ENCODE data around the gene NEURL3.
"Not testable (repeated sequence)": the region's sequence is repeated elsewhere in the genome, so short reads cannot be mapped to it uniquely, and the experiment has no call there.

Gene NEURL3, protein sequence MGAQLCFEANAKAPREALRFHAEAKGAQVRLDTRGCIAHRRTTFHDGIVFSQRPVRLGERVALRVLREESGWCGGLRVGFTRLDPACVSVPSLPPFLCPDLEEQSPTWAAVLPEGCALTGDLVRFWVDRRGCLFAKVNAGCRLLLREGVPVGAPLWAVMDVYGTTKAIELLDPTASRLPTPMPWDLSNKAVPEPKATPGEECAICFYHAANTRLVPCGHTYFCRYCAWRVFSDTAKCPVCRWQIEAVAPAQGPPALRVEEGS

GRCh38 chr2:96505231-96505889 is at the start of gene NEURL3:
Gene NEURL3 (minus strand): TSS chr2:96505357. CDS start chr2:96505286, 71 bp downstream.
- DNase-seq = no peak

- peak; percentile 60 for DNase-seq
These were observed 49.4 kb upstream of the NEURL3 start for GRCh38 chr2:96554293-96555145.

DNA sequence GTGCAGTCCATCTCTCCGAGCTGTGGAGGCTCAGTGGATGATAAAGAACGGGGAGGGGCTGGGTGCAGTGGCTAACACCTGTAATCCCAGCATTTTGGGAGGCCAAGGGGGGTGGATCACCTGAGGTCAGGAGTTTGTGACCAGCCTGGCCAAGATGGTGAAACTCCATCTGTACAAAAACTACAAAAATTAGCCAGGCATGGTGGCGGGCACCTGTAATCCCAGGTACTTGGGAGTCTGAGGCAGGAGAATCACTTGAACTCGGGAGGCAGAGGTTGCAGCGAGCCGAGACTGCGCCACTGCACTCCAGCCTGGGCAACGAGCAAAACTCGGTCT is 48.8 kb upstream of the NEURL3 start:
- not testable (repeated sequence) for DNase-seq

DNA sequence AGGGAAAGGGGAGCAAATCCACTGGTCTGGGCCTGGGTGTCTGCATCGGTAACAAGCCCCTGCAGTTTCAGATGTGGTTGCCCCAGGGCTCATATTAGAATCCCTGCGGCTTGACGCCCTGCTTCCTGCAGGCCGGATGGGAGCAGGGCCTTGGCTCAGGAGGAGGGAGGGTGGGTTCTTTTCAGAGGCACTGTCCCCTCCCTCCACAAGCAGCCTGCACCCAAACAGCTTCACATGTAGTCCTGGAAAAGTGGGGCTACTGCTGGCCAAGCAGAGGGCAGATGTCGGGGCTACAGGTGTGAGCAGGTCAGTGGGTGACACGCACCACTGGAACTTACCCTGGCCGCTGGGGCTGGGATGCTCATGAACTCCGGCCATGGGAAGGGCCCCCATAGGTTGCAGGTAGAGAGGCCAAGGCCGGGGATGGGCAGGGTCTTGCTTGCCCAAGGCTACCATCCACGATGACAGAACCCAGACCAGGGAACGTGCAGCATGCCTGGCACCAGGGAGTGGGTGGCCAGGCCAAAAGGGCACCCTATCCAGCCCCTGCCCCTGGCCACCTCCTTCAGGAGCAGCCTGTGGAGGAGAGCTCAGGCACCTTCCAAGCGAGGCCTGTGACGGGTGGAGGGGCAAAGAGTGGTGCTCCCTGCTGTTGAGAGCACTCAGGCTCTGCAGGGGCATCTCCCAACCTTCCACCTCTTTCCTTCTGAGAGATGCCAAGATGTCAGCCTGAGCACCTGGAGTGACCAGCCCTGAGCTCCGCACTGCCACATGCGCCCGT is 48.2 kb upstream of the NEURL3 start:
- DNase-seq = no peak

- no peak for DNase-seq
These were observed 47.4 kb upstream of the NEURL3 start for GRCh38 chr2:96552315-96553175.

GRCh38 chr2:96551605-96552314 is 46.6 kb upstream of the NEURL3 start:
- no peak for DNase-seq

DNA sequence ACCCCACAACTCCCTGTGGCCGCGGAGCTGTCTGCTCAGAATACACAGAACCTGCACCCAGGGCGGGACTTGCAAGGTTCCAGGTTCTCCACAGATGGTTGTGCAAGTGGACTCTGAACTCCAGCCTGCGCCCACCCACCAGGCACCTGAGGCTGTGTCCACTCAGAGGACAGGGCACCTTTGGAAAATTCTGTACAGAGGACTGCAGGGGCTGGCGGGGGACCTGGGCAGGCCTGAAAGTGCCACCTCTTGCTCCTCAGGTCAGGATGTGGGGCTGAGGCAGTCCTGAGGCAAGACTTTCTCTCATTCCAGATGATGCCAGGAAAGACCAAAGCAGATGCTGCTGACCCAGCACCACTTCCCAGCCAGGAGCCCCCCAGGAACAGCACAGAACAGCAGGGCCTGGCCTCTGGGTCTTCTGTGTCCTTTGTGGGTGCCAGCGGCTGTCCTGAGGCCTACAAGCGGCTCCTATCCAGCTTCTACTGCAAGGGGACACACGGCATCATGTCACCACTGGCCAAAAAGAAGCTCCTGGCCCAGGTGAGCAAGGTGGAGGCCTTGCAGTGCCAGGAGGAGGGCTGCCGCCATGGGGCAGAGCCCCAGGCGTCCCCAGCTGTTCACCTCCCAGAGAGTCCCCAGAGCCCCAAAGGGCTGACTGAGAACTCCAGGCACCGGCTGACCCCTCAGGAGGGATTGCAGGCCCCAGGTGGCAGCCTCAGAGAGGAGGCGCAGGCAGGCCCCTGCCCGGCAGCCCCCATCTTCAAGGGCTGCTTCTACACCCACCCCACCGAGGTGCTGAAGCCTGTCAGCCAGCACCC is 45.8 kb upstream of the NEURL3 start:
- DNase-seq = no peak

DNA sequence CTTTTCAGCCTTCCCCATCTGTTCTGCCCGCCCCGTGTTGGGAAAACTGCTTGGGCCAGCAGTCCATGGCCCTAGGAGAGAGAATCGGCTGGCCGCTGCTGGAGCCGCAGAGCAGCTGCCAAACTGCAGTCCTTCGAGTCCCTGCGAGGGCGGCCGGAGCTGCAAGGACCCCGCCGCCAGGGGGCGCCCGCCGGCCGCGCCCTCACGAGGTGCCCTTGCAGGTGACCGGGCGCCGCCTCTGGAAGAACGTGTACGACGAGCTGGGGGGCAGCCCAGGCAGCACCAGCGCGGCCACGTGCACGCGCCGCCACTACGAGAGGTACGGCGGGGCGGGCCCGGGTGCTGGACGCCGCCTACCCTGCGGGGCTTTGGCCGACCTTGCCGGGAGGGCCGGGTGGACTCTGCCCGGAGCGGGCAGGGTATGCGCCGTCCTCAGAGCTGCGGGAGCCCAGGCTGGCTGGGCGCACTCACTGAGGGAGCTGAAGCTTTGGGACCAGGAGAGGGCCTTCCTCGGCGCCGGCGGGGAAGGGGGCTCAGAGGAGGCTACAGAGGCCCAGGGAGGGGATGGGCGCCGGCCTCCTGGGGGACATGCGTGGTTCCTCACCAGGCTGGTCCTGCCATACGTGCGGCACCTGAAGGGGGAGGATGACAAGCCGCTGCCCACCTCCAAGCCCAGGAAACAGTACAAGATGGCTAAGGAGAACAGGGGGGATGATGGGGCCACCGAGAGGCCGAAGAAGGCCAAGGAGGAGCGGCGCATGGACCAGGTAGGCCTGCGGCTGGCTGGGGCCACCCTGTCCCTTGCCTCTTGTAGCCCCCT is 45.0 kb upstream of the NEURL3 start:
- DNase-seq = no peak

DNA sequence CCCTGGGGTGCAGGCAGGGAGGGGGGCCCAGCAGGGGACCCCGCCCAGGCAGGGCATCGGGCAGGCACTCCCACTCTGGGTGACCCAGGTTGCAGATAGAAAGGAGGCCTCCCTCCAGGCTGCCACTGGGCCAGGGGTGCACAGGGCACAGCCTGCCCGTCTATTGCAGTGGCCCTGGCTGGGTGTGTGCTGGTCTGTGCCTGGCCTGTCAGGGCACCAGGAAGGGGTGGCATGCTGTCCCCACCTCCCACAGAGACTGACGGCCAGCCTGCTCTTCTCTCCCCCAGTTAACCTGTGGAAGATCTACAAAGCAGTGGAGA is 44.3 kb upstream of the NEURL3 start:
- no peak for DNase-seq

- no peak for DNase-seq
These were observed 43.7 kb upstream of the NEURL3 start for GRCh38 chr2:96548558-96549465.

- DNase-seq = peak; percentile 61
These were observed 42.6 kb upstream of the NEURL3 start for GRCh38 chr2:96547731-96548171.

GRCh38 chr2:96547203-96547641 is 42.1 kb upstream of the NEURL3 start:
- DNase-seq = no peak

DNA sequence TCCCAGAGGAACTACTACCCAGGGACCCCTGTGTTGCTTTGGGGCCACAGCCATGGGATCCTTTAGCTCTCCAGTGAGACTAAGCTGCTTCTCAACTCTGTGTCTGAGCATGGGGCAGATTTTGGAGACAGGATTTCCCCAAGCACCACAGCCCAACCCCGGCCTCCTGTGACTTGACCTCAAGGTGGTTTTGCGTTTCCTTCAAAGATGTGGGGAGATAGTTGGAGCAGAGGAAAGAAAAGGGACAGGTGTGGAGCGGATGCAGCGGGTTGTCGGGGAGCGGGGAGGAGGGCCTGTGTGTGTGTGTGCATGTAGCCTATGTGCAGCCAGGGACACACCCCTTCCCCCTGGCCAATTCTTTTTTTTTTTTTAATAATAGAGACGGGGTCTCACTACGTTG is 41.6 kb upstream of the NEURL3 start:
- DNase-seq = no peak

DNA sequence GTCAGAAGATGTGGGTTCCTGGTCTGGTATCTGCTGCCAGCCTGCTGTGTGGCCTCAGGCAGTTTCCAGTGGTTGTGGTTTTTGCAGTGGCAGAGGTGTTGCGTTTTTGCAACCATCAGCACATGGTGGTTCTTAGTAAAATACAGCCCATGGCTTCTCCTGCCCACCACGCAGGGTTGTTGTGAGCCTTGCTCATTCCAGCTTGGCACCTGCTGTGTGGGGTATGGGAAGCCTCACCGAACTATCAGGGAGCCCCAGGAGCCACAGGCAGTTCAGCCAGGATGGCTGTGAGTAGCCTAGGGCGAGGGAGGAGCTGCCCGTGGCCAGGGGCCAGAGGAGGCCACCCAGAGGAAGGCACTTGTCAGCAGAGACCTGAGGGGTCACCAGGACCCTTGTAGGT is 41.2 kb upstream of the NEURL3 start:
- DNase-seq = no peak

GRCh38 chr2:96542357-96542977 is 37.3 kb upstream of the NEURL3 start:
- no peak for DNase-seq

DNA sequence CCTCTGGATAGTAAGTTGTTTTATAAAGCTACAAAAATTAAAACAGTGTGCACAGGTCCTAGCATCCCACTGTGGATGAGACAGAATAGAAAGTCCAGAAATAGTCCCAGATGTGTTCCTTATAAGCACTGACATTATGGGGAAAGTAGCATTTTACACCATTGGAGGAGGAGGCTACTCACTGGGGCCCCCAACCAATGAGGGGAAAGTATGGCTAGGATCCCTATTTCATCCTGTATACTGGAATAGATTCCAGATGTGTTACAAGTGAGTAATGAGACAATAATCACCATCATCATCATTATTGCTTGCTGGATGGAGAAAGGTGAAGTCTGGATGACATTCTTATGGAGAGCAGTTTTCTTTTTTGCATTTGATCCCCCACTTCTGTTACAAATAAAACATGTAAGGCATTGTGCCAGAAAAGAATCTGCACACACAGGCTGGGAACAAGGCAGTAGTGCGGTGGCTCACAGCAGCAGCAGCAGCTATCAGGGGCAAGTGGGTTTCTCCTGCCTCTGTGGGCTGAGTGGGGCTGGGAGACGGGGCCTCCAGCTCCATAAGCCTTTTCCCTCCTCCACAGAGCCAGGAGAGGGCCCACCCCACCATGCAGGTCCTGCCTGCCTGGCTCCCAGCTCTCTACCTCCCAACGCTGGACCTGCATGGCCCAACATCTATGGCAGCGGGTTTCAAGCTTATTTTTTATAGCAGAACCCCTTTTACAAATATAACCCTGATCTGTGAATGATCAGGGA is 36.4 kb upstream of the NEURL3 start:
- DNase-seq = no peak

- no peak for DNase-seq
These were observed 35.0 kb upstream of the NEURL3 start for GRCh38 chr2:96540136-96540535.

Data from left hindlimb (tissue), 1 donor.